Stimulated activated CD8-positive, alpha-beta memory T cell treated with anti-CD3 and anti-CD28 coated beads, Interleukin-2, amount 100 ng/mL, for 48 hours (primary cell): ENCODE measurements around the gene TMPRSS13.
"Not testable (repeated sequence)": the region's sequence is repeated elsewhere in the genome, so short reads cannot be mapped to it uniquely, and the experiment has no call there.

Experiments used
- DNase-seq, 2 donors: peaks; one replicate each; pipeline ENCODE4 v3.0.0-alpha.2; 2020; ENCODE audit warnings: low read depth in 2 of 2

Gene TMPRSS13

GRCh38 chr11:117873828-117874125 lies 55.4 kb downstream of the TMPRSS13 start:
- DNase-seq: no peak

- no peak for DNase-seq
Observed at GRCh38 chr11:117872975-117873827, 56.0 kb downstream of the TMPRSS13 start.

GRCh38 chr11:117872420-117872961 lies 56.7 kb downstream of the TMPRSS13 start:
- DNase-seq: no peak

- no peak for DNase-seq
Observed at GRCh38 chr11:117871784-117872183, 57.4 kb downstream of the TMPRSS13 start.

- DNase-seq: no peak
Observed at GRCh38 chr11:117871160-117871559, 58.0 kb downstream of the TMPRSS13 start.

GRCh38 chr11:117870103-117870952 lies 58.9 kb downstream of the TMPRSS13 start:
- DNase-seq: no peak

GRCh38 chr11:117869604-117870003 lies 59.6 kb downstream of the TMPRSS13 start:
- DNase-seq: no peak

GRCh38 chr11:117868815-117869561 lies 60.2 kb downstream of the TMPRSS13 start:
- no peak for DNase-seq

- no peak for DNase-seq
Observed at GRCh38 chr11:117868088-117868487, 61.1 kb downstream of the TMPRSS13 start.

- DNase-seq: no peak
Observed at GRCh38 chr11:117866526-117866925, 62.7 kb downstream of the TMPRSS13 start.

GRCh38 chr11:117865546-117865945 lies 63.7 kb downstream of the TMPRSS13 start:
- not testable (repeated sequence) for DNase-seq

GRCh38 chr11:117863383-117863782 lies 65.8 kb downstream of the TMPRSS13 start:
- no peak for DNase-seq

- DNase-seq: no peak
Observed at GRCh38 chr11:117862753-117863152, 66.4 kb downstream of the TMPRSS13 start.

- no peak for DNase-seq
Observed at GRCh38 chr11:117862019-117862725, 67.0 kb downstream of the TMPRSS13 start.

GRCh38 chr11:117861151-117862018 lies 67.8 kb downstream of the TMPRSS13 start:
- no peak for DNase-seq

GRCh38 chr11:117860139-117860538 lies 69.1 kb downstream of the TMPRSS13 start:
- DNase-seq: no peak

- DNase-seq: no peak
Observed at GRCh38 chr11:117859488-117860112, 69.6 kb downstream of the TMPRSS13 start.

GRCh38 chr11:117859061-117859460 lies 70.1 kb downstream of the TMPRSS13 start:
- DNase-seq: no peak

- no peak for DNase-seq
Observed at GRCh38 chr11:117857734-117858414, 71.3 kb downstream of the TMPRSS13 start.
